Measurements from ENCODE around the gene CDAN1.

CDAN1 gene

DNA sequence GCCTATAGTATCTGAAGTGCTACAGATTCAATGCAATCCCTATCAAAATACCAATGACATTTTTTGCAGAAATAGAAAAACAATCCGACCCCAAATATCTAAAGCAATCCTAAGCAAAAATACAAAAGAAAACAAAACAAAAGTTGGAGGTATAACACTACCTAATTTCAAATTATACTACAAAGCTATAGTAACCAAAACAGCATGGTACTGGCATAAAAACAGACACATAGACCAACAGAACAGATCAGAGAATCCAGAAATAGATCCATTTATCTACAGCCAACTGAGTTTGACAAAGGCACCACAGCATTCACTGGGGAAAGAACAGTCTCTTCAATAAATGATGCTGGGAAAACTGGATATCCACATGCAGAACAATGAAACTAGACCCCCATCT is 23.8 kb upstream of the CDAN1 start:
- TF ChIP-seq, protein P1, sequence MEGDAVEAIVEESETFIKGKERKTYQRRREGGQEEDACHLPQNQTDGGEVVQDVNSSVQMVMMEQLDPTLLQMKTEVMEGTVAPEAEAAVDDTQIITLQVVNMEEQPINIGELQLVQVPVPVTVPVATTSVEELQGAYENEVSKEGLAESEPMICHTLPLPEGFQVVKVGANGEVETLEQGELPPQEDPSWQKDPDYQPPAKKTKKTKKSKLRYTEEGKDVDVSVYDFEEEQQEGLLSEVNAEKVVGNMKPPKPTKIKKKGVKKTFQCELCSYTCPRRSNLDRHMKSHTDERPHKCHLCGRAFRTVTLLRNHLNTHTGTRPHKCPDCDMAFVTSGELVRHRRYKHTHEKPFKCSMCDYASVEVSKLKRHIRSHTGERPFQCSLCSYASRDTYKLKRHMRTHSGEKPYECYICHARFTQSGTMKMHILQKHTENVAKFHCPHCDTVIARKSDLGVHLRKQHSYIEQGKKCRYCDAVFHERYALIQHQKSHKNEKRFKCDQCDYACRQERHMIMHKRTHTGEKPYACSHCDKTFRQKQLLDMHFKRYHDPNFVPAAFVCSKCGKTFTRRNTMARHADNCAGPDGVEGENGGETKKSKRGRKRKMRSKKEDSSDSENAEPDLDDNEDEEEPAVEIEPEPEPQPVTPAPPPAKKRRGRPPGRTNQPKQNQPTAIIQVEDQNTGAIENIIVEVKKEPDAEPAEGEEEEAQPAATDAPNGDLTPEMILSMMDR (IDR thresholded peaks at IDR 0.05; ENCODE audit: low read depth, low read length) = no peak
- H3K4me3 ChIP-seq (ENCODE audit: low read depth, low read length) = no peak overlapping the region

DNA sequence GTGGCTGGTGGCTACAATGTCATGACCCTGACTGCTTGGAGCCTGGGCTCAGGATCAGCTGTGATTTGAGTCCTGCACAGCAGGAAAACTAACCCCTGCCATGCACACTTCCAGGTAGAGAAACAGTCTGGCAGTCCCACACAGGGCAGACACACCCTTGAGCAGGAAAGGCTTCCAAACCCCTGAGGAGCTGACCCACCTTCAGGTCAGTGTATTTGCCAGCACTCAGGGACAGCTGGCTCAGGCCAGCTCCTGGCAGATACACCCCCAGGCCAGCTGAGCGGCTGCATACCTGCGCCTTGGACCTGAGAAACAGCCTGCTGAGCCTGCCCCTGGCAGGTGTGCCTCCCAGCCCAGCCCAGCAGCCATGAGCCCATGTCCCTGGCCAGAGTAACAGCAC is 22.2 kb upstream of the CDAN1 start:
- TF ChIP-seq, protein P1 (IDR thresholded peaks at IDR 0.05; ENCODE audit: low read depth, low read length) = no peak
- H3K4me3 ChIP-seq (ENCODE audit: low read depth, low read length) = no peak overlapping the region

DNA sequence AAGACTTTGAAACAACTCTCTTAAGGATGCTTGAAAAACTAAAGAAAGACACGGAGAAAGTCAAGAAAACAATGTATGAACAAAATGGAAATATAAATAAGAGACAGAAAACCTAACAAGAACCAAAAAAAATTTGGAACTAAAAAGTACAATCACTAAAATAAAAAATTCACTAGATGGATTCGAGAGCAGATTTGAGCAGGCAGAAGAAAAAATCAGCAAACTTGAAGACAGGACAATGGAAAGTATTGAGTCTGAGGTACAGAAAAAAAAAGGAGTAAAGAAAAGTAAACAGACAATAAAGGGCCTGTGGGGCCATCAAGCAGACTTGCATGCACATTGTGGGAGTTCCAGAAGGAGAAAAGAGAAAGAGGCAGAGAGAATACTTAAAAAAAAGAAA is 13.4 kb upstream of the CDAN1 start:
- no peak overlapping the region for H3K4me3 ChIP-seq (ENCODE audit: low read depth, low read length)
- TF ChIP-seq, protein P1 (IDR thresholded peaks at IDR 0.05; ENCODE audit: low read depth, low read length) = no peak

DNA sequence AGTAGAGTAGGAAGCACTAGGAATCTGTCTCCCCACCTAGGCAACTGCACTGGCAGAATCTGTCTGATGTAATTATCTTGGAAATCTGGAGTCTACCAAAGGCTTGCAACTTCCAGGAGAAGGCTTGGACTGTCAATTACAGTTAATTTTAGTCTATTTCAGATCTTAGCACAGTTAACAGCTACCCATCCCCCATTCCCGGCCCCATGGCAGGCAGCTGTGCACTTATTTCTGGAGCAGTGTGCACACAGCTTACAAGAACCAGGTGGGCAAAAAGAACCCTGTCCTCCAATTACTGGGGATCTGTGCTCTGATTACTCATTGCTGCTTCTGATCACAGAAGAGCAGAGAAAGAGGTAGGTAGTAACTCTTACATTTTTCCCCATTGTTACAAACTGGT is 12.3 kb upstream of the CDAN1 start:
- TF ChIP-seq, protein P1 (IDR thresholded peaks at IDR 0.05; ENCODE audit: low read depth, low read length) = no peak
- no peak overlapping the region for H3K4me3 ChIP-seq (ENCODE audit: low read depth, low read length)

DNA sequence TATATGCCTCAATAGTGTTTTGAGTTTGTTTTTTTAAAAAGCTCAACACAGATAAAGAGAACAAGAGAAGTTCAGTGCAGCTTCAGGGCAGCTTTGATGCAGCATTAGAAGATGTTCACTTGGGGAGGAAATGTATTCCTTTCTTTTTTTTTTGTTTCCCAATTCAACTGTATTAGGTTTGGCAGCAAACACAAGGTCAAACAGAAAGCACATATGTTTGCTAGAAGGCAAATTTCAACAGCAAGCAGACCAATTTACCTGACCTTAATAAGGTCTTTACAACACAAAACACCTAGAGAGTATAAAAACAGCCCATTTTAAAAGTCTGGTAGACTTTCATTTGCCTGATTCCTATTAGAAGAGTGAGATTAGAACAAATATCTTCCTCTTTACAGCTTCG is 7.3 kb upstream of the CDAN1 start:
- TF ChIP-seq, protein P1 (IDR thresholded peaks at IDR 0.05; ENCODE audit: low read depth, low read length) = no peak
- no peak overlapping the region for H3K4me3 ChIP-seq (ENCODE audit: low read depth, low read length)

DNA sequence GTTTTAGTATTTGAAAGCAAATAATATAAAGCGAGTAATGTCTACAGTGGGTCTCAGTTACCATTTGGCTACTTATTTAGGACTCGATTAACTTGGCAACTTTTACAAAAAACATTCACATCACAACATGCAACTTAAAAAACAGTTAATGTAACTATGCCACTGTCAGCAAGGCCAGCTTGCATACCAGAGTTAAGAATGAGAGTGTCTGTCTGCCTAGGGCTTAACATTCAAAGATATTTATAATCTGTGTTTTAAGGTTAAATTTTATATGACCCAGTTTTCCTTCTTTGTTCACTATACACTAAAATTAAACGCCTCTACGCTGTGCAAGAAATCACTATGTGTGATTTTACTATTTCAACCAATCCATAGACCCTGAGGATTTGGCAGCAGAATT is 5.2 kb upstream of the CDAN1 start:
- TF ChIP-seq, protein P1 (IDR thresholded peaks at IDR 0.05; ENCODE audit: low read depth, low read length) = no peak
- H3K4me3 ChIP-seq (ENCODE audit: low read depth, low read length) = no peak overlapping the region

DNA sequence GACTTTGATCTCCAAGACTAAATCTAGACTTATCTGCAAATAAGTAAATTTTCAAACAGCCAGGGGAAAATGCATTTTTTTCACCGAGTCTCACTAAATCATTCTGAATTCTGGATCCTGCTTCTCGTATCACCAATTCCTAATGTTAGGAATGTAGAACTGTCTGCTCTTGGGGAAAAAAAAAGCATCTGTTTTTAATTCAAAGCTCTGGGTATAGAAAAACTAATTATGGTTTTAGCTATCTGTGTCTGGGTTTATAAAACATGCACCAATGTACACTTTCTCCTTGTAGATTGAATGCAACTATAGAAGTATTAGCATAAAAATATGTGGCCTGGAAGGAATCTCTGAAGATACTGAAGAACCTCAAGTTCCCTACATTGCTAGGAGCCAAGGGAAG is 4.8 kb upstream of the CDAN1 start:
- H3K4me3 ChIP-seq (ENCODE audit: low read depth, low read length) = no peak overlapping the region
- TF ChIP-seq, protein P1 (IDR thresholded peaks at IDR 0.05; ENCODE audit: low read depth, low read length) = no peak

Data from WI38 (cell line).